Retinal pigment epithelial cell (primary cell): ENCODE results near the gene NEMP2.

Source experiments
- DNase-seq: peaks from one replicate; pipeline ENCODE4 v3.0.0-alpha.2; 2010; ENCODE audit warnings: low read depth
- H3K4me3 ChIP-seq: 2 replicates; pipeline ENCODE4 v1.5.1; 2011; ENCODE audit warnings: mild to moderate bottlenecking, low read length, control low read depth, moderate library complexity
- CTCF ChIP-seq: conservative IDR thresholded peaks from 2 replicates; pipeline ENCODE4 v1.5.1; 2011; ENCODE audit warnings: low read depth, low read length, control low read depth, inconsistent platforms

Gene NEMP2

GRCh38 chr2:190534310-190535120 lies at the start of gene NEMP2:
Gene NEMP2 (minus strand): TSS chr2:190534722. CDS start chr2:190534655, 67 bp downstream.
- TF ChIP-seq CTCF: no peak
- peak within 1 kb of the TSS; percentile 71 for H3K4me3 ChIP-seq
- DNase-seq: no peak

- TF ChIP-seq CTCF: no peak
- DNase-seq: no peak
- H3K4me3 ChIP-seq: no peak overlapping the region
These were observed 49.2 kb upstream of the NEMP2 start for GRCh38 chr2:190583507-190584337.

- no peak for DNase-seq
- no peak for TF ChIP-seq CTCF
- no peak overlapping the region for H3K4me3 ChIP-seq
These were observed 48.4 kb upstream of the NEMP2 start for GRCh38 chr2:190582736-190583506.

GRCh38 chr2:190582019-190582418 lies 47.5 kb upstream of the NEMP2 start:
- DNase-seq: no peak
- H3K4me3 ChIP-seq: no peak overlapping the region
- TF ChIP-seq CTCF: no peak

- TF ChIP-seq CTCF: no peak
- DNase-seq: no peak
- no peak overlapping the region for H3K4me3 ChIP-seq
These were observed 45.7 kb upstream of the NEMP2 start for GRCh38 chr2:190579915-190580846.

- no peak for TF ChIP-seq CTCF
- no peak overlapping the region for H3K4me3 ChIP-seq
- DNase-seq: no peak
These were observed 44.5 kb upstream of the NEMP2 start for GRCh38 chr2:190579058-190579410.
